ENCODE data around the gene TMEM164. TPM values are rescaled to one million over a fixed set of nuclear protein-coding genes. Genes with fewer than 3 reads are reported as not detected.

TMEM164 gene
- 10 to 100 TPM; 14.5 to 21.0 TPM for total RNA-seq

GRCh38 chrX:110002300-110003166 is at the start of gene TMEM164:
TSS of gene TMEM164 (plus strand) at chrX:110003114. CDS start at chrX:110003775, 661 bp downstream.

Small RNAs within 50 kb of the gene (small RNA-seq; reads per million reads assigned to genes)
- 0 reads per million in 2 donors for gene MIR3978
- gene MIR652 = 602 to 1,130 reads per million in 2 donors
- gene SNORD96B = 3.6 to 7.5 reads per million in 2 donors

Measured in melanocyte of skin (primary cell).